GM12873 (cell line): ENCODE data around the gene MYO7B.

Source experiments
- CTCF ChIP-seq: IDR thresholded peaks from 2 replicates; pipeline ENCODE4 v1.5.1; 2012; ENCODE audit warnings: low read depth, mild to moderate bottlenecking, moderate library complexity, low read length, control low read depth; ENCODE audit not compliant: insufficient read depth; ENCODE audit errors: missing control alignments

MYO7B gene

DNA sequence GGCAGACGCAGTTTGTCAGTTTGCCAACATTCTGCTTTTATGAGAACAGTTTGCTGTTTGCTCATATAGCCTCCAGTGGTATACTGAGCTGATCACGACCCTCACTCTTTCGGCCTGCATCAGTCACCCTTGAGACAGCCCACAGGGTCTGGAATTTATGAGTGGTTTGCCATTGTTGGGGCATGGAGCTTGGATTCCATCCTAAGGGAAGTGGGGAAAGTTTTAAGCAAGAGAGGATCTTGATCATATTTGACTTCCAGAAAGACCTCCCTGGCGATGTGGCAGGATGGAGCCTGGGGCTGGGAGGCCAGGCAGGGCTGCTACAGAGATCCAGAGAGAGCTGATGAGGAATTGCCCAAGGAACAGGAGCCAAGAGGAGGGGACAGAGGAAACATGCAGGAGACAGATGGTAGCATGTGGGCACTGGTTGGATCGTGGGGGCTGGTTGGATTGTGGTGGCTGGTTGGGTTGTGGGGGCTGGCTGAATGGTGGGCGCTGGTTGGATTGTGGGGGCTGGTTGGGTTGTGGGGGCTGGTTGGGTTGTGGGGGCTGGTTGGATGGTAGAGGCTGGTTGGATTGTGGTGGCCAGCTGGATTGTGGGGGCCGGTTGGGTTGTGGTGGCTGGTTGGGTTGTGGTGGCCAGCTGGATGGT is 83.2 kb downstream of the MYO7B start:
- TF ChIP-seq CTCF = no peak

DNA sequence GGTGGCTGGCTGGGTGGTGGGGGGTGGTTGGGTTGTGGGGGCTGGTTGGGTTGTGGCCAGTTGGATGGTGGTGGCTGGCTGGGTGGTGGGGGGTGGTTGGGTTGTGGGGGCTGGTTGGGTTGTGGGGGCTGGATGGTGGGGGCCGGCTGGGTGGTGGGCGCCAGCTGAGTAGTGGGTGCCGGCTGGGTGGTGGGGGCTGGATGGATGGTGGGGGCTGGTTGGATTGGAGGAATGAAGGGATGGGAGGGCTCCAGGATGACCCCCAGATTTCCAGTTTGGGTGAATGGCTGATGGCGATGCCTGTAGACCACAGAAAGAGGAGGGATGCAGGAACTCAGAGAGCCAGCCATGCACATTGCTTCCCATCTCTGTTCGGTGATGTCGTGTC is 83.7 kb downstream of the MYO7B start:
- no peak for TF ChIP-seq CTCF

GRCh38 chr2:127619877-127620705 is 84.6 kb downstream of the MYO7B start:
- no peak for TF ChIP-seq CTCF

GRCh38 chr2:127620866-127621265 is 85.4 kb downstream of the MYO7B start:
- no peak for TF ChIP-seq CTCF

GRCh38 chr2:127621981-127622431 is 86.5 kb downstream of the MYO7B start:
- TF ChIP-seq CTCF = no peak

- no peak for TF ChIP-seq CTCF
These were observed 87.3 kb downstream of the MYO7B start for GRCh38 chr2:127622561-127623387.
